ENCODE measurements around the gene FOXD3.

The FOXD3 gene

GRCh38 chr1:63362578-63362977 is 40.2 kb downstream of the FOXD3 start:
- DNase-seq: no peak

DNA sequence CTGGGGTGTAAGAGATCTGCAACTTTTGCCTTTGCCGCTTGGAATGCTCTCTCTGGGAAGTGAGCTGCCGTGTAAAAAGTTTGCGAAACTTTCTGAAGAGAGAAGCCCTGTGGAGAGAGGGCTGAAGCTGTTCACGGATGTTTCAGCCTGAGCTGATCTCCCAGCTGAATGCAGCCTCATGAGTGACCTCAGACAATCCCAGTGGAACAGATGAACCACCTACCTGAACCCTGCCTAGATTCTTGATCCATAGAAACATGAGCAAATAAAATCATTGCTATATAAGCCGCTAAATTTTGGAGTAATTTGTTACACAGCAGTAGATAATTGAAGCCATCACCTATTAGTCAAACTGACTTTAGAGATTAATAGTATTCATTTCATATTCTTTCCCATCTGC is 40.6 kb downstream of the FOXD3 start:
- no peak for DNase-seq

GRCh38 chr1:63366908-63367214 is 44.5 kb downstream of the FOXD3 start:
- DNase-seq: no peak

DNA sequence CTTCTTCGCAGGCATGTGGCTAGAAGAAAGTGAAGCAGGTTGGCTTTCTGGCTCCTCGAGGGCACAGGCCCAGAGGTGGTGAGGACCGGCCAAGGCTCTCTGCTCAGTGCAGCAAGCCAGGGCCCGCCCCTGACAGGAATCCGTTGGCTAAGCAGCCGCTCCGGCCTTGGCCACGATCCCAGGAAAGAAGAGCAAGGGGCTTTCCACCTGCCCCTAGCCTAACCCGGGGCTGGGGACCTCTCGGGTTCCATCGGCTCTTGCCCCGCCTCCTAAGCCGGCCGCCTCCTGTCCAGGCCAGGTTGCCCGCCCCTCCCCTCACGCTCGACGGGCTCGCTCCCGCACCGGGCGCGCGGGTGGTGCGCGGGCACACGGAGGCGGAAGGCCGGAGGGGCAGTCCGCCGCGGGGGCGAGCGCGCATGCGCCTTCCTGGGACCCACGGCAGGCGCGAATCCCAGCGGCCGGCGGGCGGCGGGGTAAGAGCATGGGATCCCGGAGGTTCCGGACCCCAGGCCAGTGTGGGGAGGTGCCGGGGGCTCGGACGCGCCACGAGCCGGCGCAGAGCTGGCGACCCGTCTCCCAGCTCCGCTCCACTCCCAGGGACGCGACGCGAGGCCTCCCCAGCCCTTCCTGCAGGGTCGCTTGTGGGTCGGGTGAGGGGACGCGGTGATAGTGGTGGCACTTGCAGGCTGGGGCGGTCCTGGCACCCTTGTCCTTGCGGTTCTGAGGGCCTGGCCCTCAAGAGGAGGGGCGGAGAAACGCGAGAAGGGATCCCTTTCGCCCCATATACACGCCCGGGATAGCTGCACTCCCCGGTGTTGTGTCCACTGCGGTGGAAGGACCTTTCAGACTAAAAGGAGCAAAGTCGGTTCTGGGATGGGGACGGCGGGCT is 45.1 kb downstream of the FOXD3 start, which contains the start of gene ALG6:
TSS of gene ALG6 (plus strand) at position 413 of the 889 bp plus-strand sequence. CDS start 3,351 bp downstream, outside the sequence.
- peak; percentile 76 to 89 (median 86) for DNase-seq

DNA sequence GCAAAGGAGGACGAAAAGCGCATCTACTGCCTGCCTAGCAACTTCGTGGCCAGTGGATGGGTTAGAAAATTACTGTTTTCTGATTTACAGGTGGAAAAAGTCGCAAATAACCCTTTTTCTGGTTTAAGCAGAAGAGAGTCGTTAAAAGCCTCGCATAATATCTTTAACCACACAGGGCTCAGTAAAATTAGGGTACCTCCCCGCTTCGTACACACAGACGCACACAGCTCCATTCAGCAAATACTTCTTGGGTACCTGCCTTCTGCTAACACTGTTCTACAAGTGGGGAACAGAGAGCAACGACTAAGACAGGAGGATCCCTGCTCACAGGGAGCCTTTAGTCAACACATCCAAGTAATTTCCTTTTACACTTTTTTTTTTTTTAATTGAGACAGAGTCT is 45.8 kb downstream of the FOXD3 start:
- no peak for DNase-seq

Data from activated CD4-positive, CD25-positive, alpha-beta regulatory T cell (primary cell).